HCT116 (cell line): ENCODE measurements around the gene HSF4. TPM values are rescaled to one million over a fixed set of nuclear protein-coding genes. Genes with fewer than 3 reads are reported as not detected.

Experiments used
- ATAC-seq: fragments of 200-7000 bp; cut with Tn5 transposase; 2 replicates; pipeline ENCODE4 v1.9.1; 2020; ENCODE audit warnings: mild to moderate bottlenecking, moderate library complexity
- BruUV-seq: library from RNA; stranded (reverse); fragments of 400-500 nt; replicated peaks from 2 replicates; lab custom pipeline; 2021; lab: Mats Ljungman, UMichigan
- CTCF ChIA-PET: fragments of 300-600 bp; sonication (Branson Sonifier 250); formaldehyde crosslinking; loops from one replicate; lab custom pipeline; 2021; ENCODE audit warnings: antibody characterized with exemption; lab: Charles Lee
- POLR2A ChIA-PET: fragments of 300-600, 350-600 bp; sonication (Branson Sonifier 250); formaldehyde crosslinking; loops from one replicate; lab custom pipeline; 2021; ENCODE audit warnings: antibody characterized with exemption; lab: Charles Lee
- RAD21 ChIA-PET, 2 experiments: fragments of 300-600 bp; sonication (Branson Sonifier 250); formaldehyde crosslinking; loops; one replicate each; lab custom pipeline; 2023; ENCODE audit warnings: low total read pairs in 2 of 2; ENCODE audit not compliant: uncharacterized antibody in 2 of 2, unreplicated experiment in 2 of 2, low non-redundant PET in 1 of 2; lab: Charles Lee
- DNase-seq: peaks from one replicate; pipeline ENCODE4 v3.0.0-alpha.2; 2010; ENCODE audit warnings: low read depth, low spot score
- H2AFZ ChIP-seq: fragments of 200-600 bp; shearing (Covaris generic), sonication (generic); 2 replicates; pipeline ENCODE4 v1.6.1; 2017; ENCODE audit warnings: low read depth, mixed run types, mixed read lengths, antibody characterized with exemption, low read length; ENCODE audit not compliant: poor library complexity, severe bottlenecking
- H3K27ac ChIP-seq: 2 replicates; pipeline ENCODE4 v1.5.1; 2012; ENCODE audit warnings: low read depth, low read length
- H3K27me3 ChIP-seq: fragments of 200-600 bp; sonication (generic); 2 replicates; pipeline ENCODE4 v1.6.1; 2016; ENCODE audit warnings: mixed run types, low read length, mixed read lengths; ENCODE audit not compliant: insufficient read depth
- H3K36me3 ChIP-seq, 2 experiments: fragments of 200-500 bp in 1 of 2; fragments of 200-600 bp in 1 of 2; sonication (Bioruptor generic) in 1 of 2; sonication (generic) in 1 of 2; 2 replicates each; pipeline versions ENCODE4 v1.5.1 to v1.6.1; 2014 to 2016; ENCODE audit warnings: low read length in 2 of 2, inconsistent platforms in 1 of 2, mixed read lengths in 1 of 2, mixed run types in 1 of 2; ENCODE audit not compliant: insufficient read depth in 2 of 2, control insufficient read depth in 1 of 2
- H3K4me1 ChIP-seq, 2 experiments: fragments of 200-600 bp in 1 of 2; sonication (generic) in 1 of 2; 2 replicates each; pipeline versions ENCODE4 v1.5.1 to v1.6.1; 2012 to 2017; ENCODE audit warnings: low read length in 2 of 2, inconsistent platforms in 1 of 2, mild to moderate bottlenecking in 1 of 2, mixed read lengths in 1 of 2, mixed run types in 1 of 2, moderate library complexity in 1 of 2; ENCODE audit not compliant: insufficient read depth in 2 of 2, control insufficient read depth in 1 of 2
- H3K4me2 ChIP-seq: fragments of 200-600 bp; sonication (generic); 2 replicates; pipeline ENCODE4 v1.6.1; 2017; ENCODE audit warnings: mixed run types, low read length, mixed read lengths
- H3K4me3 ChIP-seq, 2 experiments: fragments of 200-600 bp in 1 of 2; sonication (generic) in 1 of 2; replicated peaks in 1 of 2; 2 replicates each; pipeline ENCODE4 v1.5.1; 2011 to 2016; ENCODE audit warnings: low read length in 2 of 2, control low read depth in 1 of 2, low read depth in 1 of 2, mild to moderate bottlenecking in 1 of 2, mixed read lengths in 1 of 2, mixed run types in 1 of 2
- H3K79me2 ChIP-seq: fragments of 200-600 bp; sonication (generic); 2 replicates; pipeline ENCODE4 v1.6.1; 2017; ENCODE audit warnings: mild to moderate bottlenecking, mixed run types, low read length, moderate library complexity, mixed read lengths; ENCODE audit not compliant: insufficient read depth
- H3K9ac ChIP-seq: fragments of 200-600 bp; sonication (generic); 2 replicates; pipeline ENCODE4 v1.6.1; 2016; ENCODE audit warnings: low read length, mixed read lengths
- H3K9me2 ChIP-seq: fragments of 200-600 bp; sonication (generic), shearing (Covaris generic); 2 replicates; pipeline ENCODE4 v1.6.1; 2017; ENCODE audit warnings: mixed run types, mild to moderate bottlenecking, moderate library complexity; ENCODE audit not compliant: insufficient read depth
- H3K9me3 ChIP-seq, 2 experiments: fragments of 200-500 bp in 1 of 2; fragments of 200-600 bp in 1 of 2; sonication (Bioruptor generic) in 1 of 2; sonication (generic) in 1 of 2; 2 replicates each; pipeline ENCODE4 v1.6.1; 2014 to 2017; ENCODE audit warnings: low read length in 2 of 2, mixed read lengths in 2 of 2, inconsistent platforms in 1 of 2, low read depth in 1 of 2, mild to moderate bottlenecking in 1 of 2, mixed run types in 1 of 2, moderate library complexity in 1 of 2; ENCODE audit not compliant: control insufficient read depth in 1 of 2, insufficient read depth in 1 of 2
- H4K20me1 ChIP-seq: fragments of 200-600 bp; sonication (generic), shearing (Covaris generic); 2 replicates; pipeline ENCODE4 v1.6.1; 2017; ENCODE audit warnings: mixed run types, mild to moderate bottlenecking, moderate library complexity; ENCODE audit not compliant: insufficient read depth
- CBX3 ChIP-seq: IDR thresholded peaks from 2 replicates; pipeline ENCODE4 v1.6.1; 2012; ENCODE audit warnings: low read depth
- EGR1 ChIP-seq: IDR thresholded peaks from 2 replicates; pipeline ENCODE4 v1.6.1; 2012; ENCODE audit warnings: low read depth
- ELF1 ChIP-seq: IDR thresholded peaks from 2 replicates; pipeline ENCODE4 v1.6.1; 2012; ENCODE audit warnings: low read depth, borderline replicate concordance
- EZH2phosphoT487 ChIP-seq: fragments of 200-600 bp; IDR thresholded peaks from 2 replicates; pipeline ENCODE4 v1.6.1; 2018; ENCODE audit warnings: antibody characterized with exemption, borderline replicate concordance
- JUND ChIP-seq: IDR thresholded peaks from 2 replicates; pipeline ENCODE4 v1.6.1; 2012
- POLR2A ChIP-seq: IDR thresholded peaks from 2 replicates; pipeline ENCODE4 v1.7.0; 2011; ENCODE audit warnings: borderline replicate concordance; ENCODE audit not compliant: insufficient read depth, insufficient read length; ENCODE audit errors: extremely low read depth
- POLR2AphosphoS5 ChIP-seq: IDR thresholded peaks from 2 replicates; pipeline ENCODE4 v1.6.1; 2011; ENCODE audit warnings: mild to moderate bottlenecking, low read depth, low read length, moderate library complexity
- RAD21 ChIP-seq: IDR thresholded peaks from 2 replicates; pipeline ENCODE4 v1.6.1; 2012; ENCODE audit warnings: low read depth, mild to moderate bottlenecking
- SIN3A ChIP-seq: IDR thresholded peaks from 2 replicates; pipeline ENCODE4 v1.6.1; 2012; ENCODE audit warnings: low read depth
- SP1 ChIP-seq: IDR thresholded peaks from 2 replicates; pipeline ENCODE4 v1.6.1; 2012; ENCODE audit warnings: low read depth
- SRF ChIP-seq: IDR thresholded peaks from 2 replicates; pipeline ENCODE4 v1.6.1; 2012; ENCODE audit warnings: low read depth
- TCF7L2 ChIP-seq: IDR thresholded peaks from 2 replicates; pipeline ENCODE4 v1.7.0; 2011; ENCODE audit warnings: borderline replicate concordance, inconsistent platforms; ENCODE audit not compliant: insufficient read depth, insufficient read length; ENCODE audit errors: extremely low read depth
- YY1 ChIP-seq: IDR thresholded peaks from 2 replicates; pipeline ENCODE4 v1.6.1; 2011; ENCODE audit warnings: low read length, low read depth, moderate library complexity, mild to moderate bottlenecking; ENCODE audit not compliant: insufficient replicate concordance; ENCODE audit errors: extremely low read depth
- ZFX ChIP-seq: fragments of 450-650 bp; IDR thresholded peaks from 2 replicates; pipeline ENCODE4 v1.6.1; 2017
- ZNF274 ChIP-seq: fragments of 200-500 bp; sonication (Bioruptor generic); IDR thresholded peaks from 2 replicates; pipeline ENCODE4 v1.6.1; 2014; ENCODE audit warnings: mild to moderate bottlenecking, low read depth, low read length, inconsistent platforms
- intact Hi-C: fragments of 100-400 bp; cut with micrococcal nuclease; formaldehyde crosslinking; loops from 2 replicates; pipeline ENCODE4 v1.10.0; 2022
- total RNA-seq: library from RNA; stranded (reverse); gene quantifications from one replicate; pipeline ENCODE4 v1.2.1, GENCODE V29; 2021; ENCODE audit not compliant: unreplicated experiment
- TF ChIP-seq, protein P1 (sequence below): IDR thresholded peaks from 2 replicates; pipeline ENCODE4 v1.6.1; 2012
- TF ChIP-seq, protein P2 (sequence below): IDR thresholded peaks from 2 replicates; pipeline ENCODE4 v1.6.1; 2011; ENCODE audit warnings: mild to moderate bottlenecking, low read length, moderate library complexity; ENCODE audit not compliant: insufficient replicate concordance; ENCODE audit errors: extremely low read depth
- TF ChIP-seq, protein P3 (sequence below): IDR thresholded peaks from 2 replicates; pipeline ENCODE4 v1.6.1; 2012
- TF ChIP-seq, protein P4 (sequence below), 3 experiments: fragments of 200-600 bp in 1 of 3; sonication (generic) in 1 of 3; IDR thresholded peaks in 2 of 3; conservative IDR thresholded peaks in 1 of 3; 2 replicates each; pipeline ENCODE4 v1.5.1; 2012 to 2017; ENCODE audit warnings: low read depth in 2 of 3, low read length in 2 of 3, antibody characterized with exemption in 1 of 3, borderline replicate concordance in 1 of 3, control low read depth in 1 of 3, mild to moderate bottlenecking in 1 of 3, mixed read lengths in 1 of 3, mixed run types in 1 of 3, moderate library complexity in 1 of 3; ENCODE audit not compliant: insufficient read depth in 1 of 3
- TF ChIP-seq, protein P5 (sequence below): IDR thresholded peaks from 2 replicates; pipeline ENCODE4 v1.6.1; 2012; ENCODE audit warnings: low read depth

HSF4 gene
- total RNA-seq, 1 experiment from 2014 or later = 46.6 TPM

DNA sequence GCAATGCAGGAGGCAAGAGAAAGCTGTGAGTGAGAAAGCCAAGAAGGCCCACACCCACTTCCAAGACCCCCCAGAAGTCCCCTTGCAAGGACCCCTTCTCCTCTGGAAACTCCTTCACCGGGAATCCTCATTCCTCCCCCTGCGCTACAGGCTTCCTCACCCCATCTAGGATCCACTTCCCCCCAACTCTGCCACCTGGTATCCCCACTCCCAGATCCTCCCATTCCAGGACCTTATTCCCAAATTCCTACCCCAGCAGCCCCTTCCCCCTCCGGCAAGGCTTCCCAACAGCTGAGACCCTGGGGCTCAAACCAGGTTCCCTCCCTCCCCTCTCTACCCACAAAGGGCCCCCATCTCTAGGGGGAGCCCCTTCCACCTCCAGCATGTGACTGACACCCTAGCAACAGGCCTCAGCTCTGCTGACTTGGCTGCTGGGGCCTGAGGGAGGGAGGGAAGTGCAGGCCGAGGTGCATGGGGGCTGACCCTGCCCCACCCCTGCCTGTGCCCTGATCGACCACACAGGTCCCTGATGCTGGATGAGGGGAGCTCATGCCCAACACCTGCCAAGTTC, 2.1 kb downstream of the HSF4 start:
- H3K4me3 ChIP-seq = no peak overlapping the region
- RAD21 ChIA-PET = no interaction called here
- H3K9me3 ChIP-seq = no peaks in the 10 kb centered on the region

More for the DNA sequence above, 2.1 kb downstream of the HSF4 start:
- Histone ChIP-seq H3K27ac (no peak overlapping the region), H2AFZ (no peak overlapping the region), H4K20me1 (no peaks in the 10 kb centered on the region), H3K9ac (no peak overlapping the region), H3K4me2 (no peak overlapping the region), H3K4me1 (peaks cover 32 to 40% of the 10 kb centered on the region in 2 experiments), H3K36me3 (no peaks in the 10 kb centered on the region)
- CTCF ChIA-PET = interaction anchor here (0.8 to 5.6 kb wide), 2 partner anchors 8 to 149 kb away, joined by 3 to 52 read pairs; partner anchors contain the start of genes FBXL8 and TRADD
- intact Hi-C loops = no loop called here
- ATAC-seq = no peak
- BruUV-seq = no TSS peak
- TF ChIP-seq ELF1 = no peak
- TF ChIP-seq ZFX = no peak
- no peak for TF ChIP-seq POLR2AphosphoS5
- TF ChIP-seq, protein P1, sequence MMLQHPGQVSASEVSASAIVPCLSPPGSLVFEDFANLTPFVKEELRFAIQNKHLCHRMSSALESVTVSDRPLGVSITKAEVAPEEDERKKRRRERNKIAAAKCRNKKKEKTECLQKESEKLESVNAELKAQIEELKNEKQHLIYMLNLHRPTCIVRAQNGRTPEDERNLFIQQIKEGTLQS = no peak
- no peak for TF ChIP-seq CBX3
- TF ChIP-seq, protein P2, sequence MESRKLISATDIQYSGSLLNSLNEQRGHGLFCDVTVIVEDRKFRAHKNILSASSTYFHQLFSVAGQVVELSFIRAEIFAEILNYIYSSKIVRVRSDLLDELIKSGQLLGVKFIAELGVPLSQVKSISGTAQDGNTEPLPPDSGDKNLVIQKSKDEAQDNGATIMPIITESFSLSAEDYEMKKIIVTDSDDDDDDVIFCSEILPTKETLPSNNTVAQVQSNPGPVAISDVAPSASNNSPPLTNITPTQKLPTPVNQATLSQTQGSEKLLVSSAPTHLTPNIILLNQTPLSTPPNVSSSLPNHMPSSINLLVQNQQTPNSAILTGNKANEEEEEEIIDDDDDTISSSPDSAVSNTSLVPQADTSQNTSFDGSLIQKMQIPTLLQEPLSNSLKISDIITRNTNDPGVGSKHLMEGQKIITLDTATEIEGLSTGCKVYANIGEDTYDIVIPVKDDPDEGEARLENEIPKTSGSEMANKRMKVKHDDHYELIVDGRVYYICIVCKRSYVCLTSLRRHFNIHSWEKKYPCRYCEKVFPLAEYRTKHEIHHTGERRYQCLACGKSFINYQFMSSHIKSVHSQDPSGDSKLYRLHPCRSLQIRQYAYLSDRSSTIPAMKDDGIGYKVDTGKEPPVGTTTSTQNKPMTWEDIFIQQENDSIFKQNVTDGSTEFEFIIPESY = no peak
- TF ChIP-seq SRF = no peak
- no peak for TF ChIP-seq ZNF274
- TF ChIP-seq EZH2phosphoT487 = no peak
- TF ChIP-seq TCF7L2 = no peak
- TF ChIP-seq JUND = no peak
- TF ChIP-seq, protein P3, sequence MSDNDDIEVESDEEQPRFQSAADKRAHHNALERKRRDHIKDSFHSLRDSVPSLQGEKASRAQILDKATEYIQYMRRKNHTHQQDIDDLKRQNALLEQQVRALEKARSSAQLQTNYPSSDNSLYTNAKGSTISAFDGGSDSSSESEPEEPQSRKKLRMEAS = no peak
- TF ChIP-seq RAD21 = no peak
- TF ChIP-seq, protein P4, sequence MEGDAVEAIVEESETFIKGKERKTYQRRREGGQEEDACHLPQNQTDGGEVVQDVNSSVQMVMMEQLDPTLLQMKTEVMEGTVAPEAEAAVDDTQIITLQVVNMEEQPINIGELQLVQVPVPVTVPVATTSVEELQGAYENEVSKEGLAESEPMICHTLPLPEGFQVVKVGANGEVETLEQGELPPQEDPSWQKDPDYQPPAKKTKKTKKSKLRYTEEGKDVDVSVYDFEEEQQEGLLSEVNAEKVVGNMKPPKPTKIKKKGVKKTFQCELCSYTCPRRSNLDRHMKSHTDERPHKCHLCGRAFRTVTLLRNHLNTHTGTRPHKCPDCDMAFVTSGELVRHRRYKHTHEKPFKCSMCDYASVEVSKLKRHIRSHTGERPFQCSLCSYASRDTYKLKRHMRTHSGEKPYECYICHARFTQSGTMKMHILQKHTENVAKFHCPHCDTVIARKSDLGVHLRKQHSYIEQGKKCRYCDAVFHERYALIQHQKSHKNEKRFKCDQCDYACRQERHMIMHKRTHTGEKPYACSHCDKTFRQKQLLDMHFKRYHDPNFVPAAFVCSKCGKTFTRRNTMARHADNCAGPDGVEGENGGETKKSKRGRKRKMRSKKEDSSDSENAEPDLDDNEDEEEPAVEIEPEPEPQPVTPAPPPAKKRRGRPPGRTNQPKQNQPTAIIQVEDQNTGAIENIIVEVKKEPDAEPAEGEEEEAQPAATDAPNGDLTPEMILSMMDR (IDR thresholded peaks at IDR 0.05 in 2 of 3, conservative IDR thresholded peaks at IDR 0.05 in 1 of 3; ENCODE audit: borderline replicate concordance in 1 of 3, insufficient read depth in 1 of 3, low read depth in 2 of 3, low read length in 2 of 3) = no peak
- TF ChIP-seq SP1 = no peak
- no peak for TF ChIP-seq SIN3A
- no peak for TF ChIP-seq YY1
- no peak for TF ChIP-seq EGR1
- TF ChIP-seq POLR2A = no peak
- TF ChIP-seq, protein P5, sequence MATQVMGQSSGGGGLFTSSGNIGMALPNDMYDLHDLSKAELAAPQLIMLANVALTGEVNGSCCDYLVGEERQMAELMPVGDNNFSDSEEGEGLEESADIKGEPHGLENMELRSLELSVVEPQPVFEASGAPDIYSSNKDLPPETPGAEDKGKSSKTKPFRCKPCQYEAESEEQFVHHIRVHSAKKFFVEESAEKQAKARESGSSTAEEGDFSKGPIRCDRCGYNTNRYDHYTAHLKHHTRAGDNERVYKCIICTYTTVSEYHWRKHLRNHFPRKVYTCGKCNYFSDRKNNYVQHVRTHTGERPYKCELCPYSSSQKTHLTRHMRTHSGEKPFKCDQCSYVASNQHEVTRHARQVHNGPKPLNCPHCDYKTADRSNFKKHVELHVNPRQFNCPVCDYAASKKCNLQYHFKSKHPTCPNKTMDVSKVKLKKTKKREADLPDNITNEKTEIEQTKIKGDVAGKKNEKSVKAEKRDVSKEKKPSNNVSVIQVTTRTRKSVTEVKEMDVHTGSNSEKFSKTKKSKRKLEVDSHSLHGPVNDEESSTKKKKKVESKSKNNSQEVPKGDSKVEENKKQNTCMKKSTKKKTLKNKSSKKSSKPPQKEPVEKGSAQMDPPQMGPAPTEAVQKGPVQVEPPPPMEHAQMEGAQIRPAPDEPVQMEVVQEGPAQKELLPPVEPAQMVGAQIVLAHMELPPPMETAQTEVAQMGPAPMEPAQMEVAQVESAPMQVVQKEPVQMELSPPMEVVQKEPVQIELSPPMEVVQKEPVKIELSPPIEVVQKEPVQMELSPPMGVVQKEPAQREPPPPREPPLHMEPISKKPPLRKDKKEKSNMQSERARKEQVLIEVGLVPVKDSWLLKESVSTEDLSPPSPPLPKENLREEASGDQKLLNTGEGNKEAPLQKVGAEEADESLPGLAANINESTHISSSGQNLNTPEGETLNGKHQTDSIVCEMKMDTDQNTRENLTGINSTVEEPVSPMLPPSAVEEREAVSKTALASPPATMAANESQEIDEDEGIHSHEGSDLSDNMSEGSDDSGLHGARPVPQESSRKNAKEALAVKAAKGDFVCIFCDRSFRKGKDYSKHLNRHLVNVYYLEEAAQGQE = no peak
- TF ChIP-seq, all 23 proteins: peak for 0
- H3K79me2 ChIP-seq = peaks cover 8% of the 10 kb centered on the region; the same call in 1 of the 2 replicates
- no peak for DNase-seq
- no peaks in the 10 kb centered on the region for H3K9me2 ChIP-seq
- POLR2A ChIA-PET = no interaction called here
- no peaks in the 10 kb centered on the region for H3K27me3 ChIP-seq
